Measurements from ENCODE around the gene SHROOM2. TPM values are rescaled to one million over a fixed set of nuclear protein-coding genes. Genes with fewer than 3 reads are reported as not detected.

The SHROOM2 gene
- total RNA-seq, 1 experiment from 2014 or later, result 5.3 TPM

- Histone ChIP-seq H3K9me2 (ENCODE audit: insufficient read depth) (no peaks in the 10 kb centered on the region), H3K27me3 (ENCODE audit: insufficient read depth, low read length) (no peaks in the 10 kb centered on the region), H3K27ac (ENCODE audit: low read depth, low read length) (no peak overlapping the region), H3K36me3 (ENCODE audit: control insufficient read depth in 1 of 2, insufficient read depth in 2 of 2, low read length in 2 of 2) (no peaks in the 10 kb centered on the region), H3K9ac (ENCODE audit: low read length) (no peak overlapping the region), H3K9me3 (ENCODE audit: control insufficient read depth in 1 of 2, insufficient read depth in 1 of 2, low read depth in 1 of 2, low read length in 2 of 2) (no peaks in the 10 kb centered on the region), H2AFZ (ENCODE audit: low read depth, low read length, poor library complexity, severe bottlenecking) (no peak overlapping the region), H3K4me3 (replicated peaks in 1 of 2; ENCODE audit: low read depth in 1 of 2, low read length in 2 of 2) (no peak overlapping the region), H3K4me1 (ENCODE audit: control insufficient read depth in 1 of 2, insufficient read depth in 2 of 2, low read length in 2 of 2) (no peaks in the 10 kb centered on the region), H4K20me1 (ENCODE audit: insufficient read depth) (no peaks in the 10 kb centered on the region), H3K4me2 (ENCODE audit: low read length) (no peak overlapping the region), H3K79me2 (ENCODE audit: insufficient read depth, low read length) (no peaks in the 10 kb centered on the region)
- POLR2A ChIA-PET, result no interaction called here
- no TSS peak for BruUV-seq (replicated peaks)
- no peak for TF ChIP-seq REST (IDR thresholded peaks at IDR 0.05; ENCODE audit: low read depth)
- no peak for TF ChIP-seq EZH2phosphoT487 (IDR thresholded peaks at IDR 0.05; ENCODE audit: borderline replicate concordance)
- TF ChIP-seq TCF7L2 (IDR thresholded peaks at IDR 0.05; ENCODE audit: borderline replicate concordance, extremely low read depth, insufficient read depth, insufficient read length), result no peak
- TF ChIP-seq SP1 (IDR thresholded peaks at IDR 0.05; ENCODE audit: low read depth), result no peak
- TF ChIP-seq ZBTB33 (IDR thresholded peaks at IDR 0.05; ENCODE audit: extremely low read depth, insufficient replicate concordance, low read length), result no peak
- no peak for TF ChIP-seq YY1 (IDR thresholded peaks at IDR 0.05; ENCODE audit: extremely low read depth, insufficient replicate concordance, low read depth, low read length)
- TF ChIP-seq CBX3 (IDR thresholded peaks at IDR 0.05; ENCODE audit: low read depth), result no peak
- no peak for TF ChIP-seq ELF1 (IDR thresholded peaks at IDR 0.05; ENCODE audit: borderline replicate concordance, low read depth)
- no peak for TF ChIP-seq ZNF274 (IDR thresholded peaks at IDR 0.05; ENCODE audit: low read depth, low read length)
- no peak for TF ChIP-seq ATF3 (IDR thresholded peaks at IDR 0.05)
- TF ChIP-seq EZH2 (IDR thresholded peaks at IDR 0.05), result no peak
- no peak for TF ChIP-seq POLR2A (IDR thresholded peaks at IDR 0.05; ENCODE audit: borderline replicate concordance, extremely low read depth, insufficient read depth, insufficient read length)
- RAD21 ChIA-PET (ENCODE audit: low non-redundant PET in 1 of 2, low total read pairs in 2 of 2, uncharacterized antibody in 2 of 2, unreplicated experiment in 2 of 2), result no interaction called here
- intact Hi-C loops (cut with micrococcal nuclease), result loop anchor here (2.0 to 10.0 kb wide), 3 partner anchors 111 to 1139 kb away; no protein-coding TSS in a partner anchor
- CTCF ChIA-PET, result no interaction called here
- DNase-seq (ENCODE audit: low read depth, low spot score) (no peak), ATAC-seq (no peak)
Measured at GRCh38 chrX:9884031-9884779, 98.0 kb downstream of the SHROOM2 start.

Measured in HCT116 (cell line).